CD14-positive monocyte (primary cell): Measurements from ENCODE around the gene EML4. TPM values are rescaled to one million over a fixed set of nuclear protein-coding genes. Genes with fewer than 3 reads are reported as not detected.
A peak's percentile ranks its signal among the peaks of the same experiment; 100 is the strongest.

ENCODE experiments used
- DNase-seq, 3 donors: peaks; one replicate each; pipeline ENCODE4 v3.0.0-alpha.2; 2011 to 2022
- H2AFZ ChIP-seq: 2 replicates; pipeline ENCODE4 v1.6.0; 2012; ENCODE audit warnings: mild to moderate bottlenecking, low read depth, low read length, inconsistent platforms; ENCODE audit not compliant: insufficient read depth, poor library complexity, severe bottlenecking
- H3K27ac ChIP-seq, 2 donors: 1 replicate in 1 of 2; 2 replicates in 1 of 2; pipeline ENCODE4 v1.5.1; 2012 to 2013; ENCODE audit warnings: low read length in 2 of 2, control low read depth in 1 of 2, inconsistent platforms in 1 of 2, low read depth in 1 of 2, mild to moderate bottlenecking in 1 of 2
- H3K27me3 ChIP-seq, 2 donors: one replicate each; pipeline versions ENCODE4 v1.6.0 to v1.6.1; 2011 to 2013; ENCODE audit warnings: low read length in 2 of 2; ENCODE audit not compliant: control insufficient read depth in 2 of 2, insufficient read depth in 2 of 2
- H3K36me3 ChIP-seq, 2 donors: replicated peaks in 1 of 2; 1 replicate in 1 of 2; 2 replicates in 1 of 2; pipeline versions ENCODE4 v1.5.1 to v1.6.1; 2012 to 2013; ENCODE audit warnings: low read length in 2 of 2, control low read depth in 1 of 2, inconsistent platforms in 1 of 2, mild to moderate bottlenecking in 1 of 2; ENCODE audit not compliant: insufficient read depth in 2 of 2, control insufficient read depth in 1 of 2
- H3K4me1 ChIP-seq, 2 donors: 1 replicate in 1 of 2; 2 replicates in 1 of 2; pipeline versions ENCODE4 v1.5.1 to v1.6.1; 2012 to 2013; ENCODE audit warnings: low read length in 2 of 2, control low read depth in 1 of 2, inconsistent platforms in 1 of 2, mild to moderate bottlenecking in 1 of 2, moderate library complexity in 1 of 2; ENCODE audit not compliant: insufficient read depth in 2 of 2, control insufficient read depth in 1 of 2
- H3K4me2 ChIP-seq: replicated peaks from 2 replicates; pipeline ENCODE3; 2012; ENCODE audit warnings: low read length, moderate library complexity, mild to moderate bottlenecking; ENCODE audit not compliant: poor library complexity, severe bottlenecking; ENCODE audit errors: extremely low read depth
- H3K4me3 ChIP-seq, 3 experiments: fragments of 200-600 bp in 1 of 3; sonication (generic) in 1 of 3; replicated peaks in 1 of 3; 1 replicate in 2 of 3; 2 replicates in 1 of 3; pipeline ENCODE4 v1.5.1; 2011 to 2013; ENCODE audit warnings: low read length in 3 of 3, mild to moderate bottlenecking in 3 of 3, control low read depth in 2 of 3, low read depth in 2 of 3, inconsistent platforms in 1 of 3, moderate library complexity in 1 of 3
- H3K79me2 ChIP-seq: 2 replicates; pipeline ENCODE4 v1.6.0; 2012; ENCODE audit warnings: mild to moderate bottlenecking, control low read depth, inconsistent platforms, low read length, moderate library complexity; ENCODE audit not compliant: insufficient read depth
- H3K9ac ChIP-seq: 2 replicates; pipeline ENCODE4 v1.6.0; 2017; ENCODE audit warnings: low read length, mild to moderate bottlenecking; ENCODE audit not compliant: insufficient read depth, poor library complexity, severe bottlenecking
- H3K9me3 ChIP-seq, 2 donors: replicated peaks in 1 of 2; 1 replicate in 1 of 2; 2 replicates in 1 of 2; pipeline versions ENCODE4 v1.5.1 to v1.6.1; 2012 to 2013; ENCODE audit warnings: low read length in 2 of 2, control low read depth in 1 of 2; ENCODE audit not compliant: control insufficient read depth in 1 of 2, insufficient read depth in 1 of 2
- H4K20me1 ChIP-seq: 2 replicates; pipeline ENCODE4 v1.6.0; 2012; ENCODE audit warnings: mild to moderate bottlenecking, low read length, control low read depth, moderate library complexity; ENCODE audit not compliant: insufficient read depth
- H3K27ac Mint-ChIP-seq, 7 donors: one replicate each; pipeline ENCODE4 v1.8.0; 2020; ENCODE audit warnings: mild to moderate bottlenecking in 7 of 7, mixed read lengths in 7 of 7, moderate library complexity in 6 of 7, inconsistent platforms in 2 of 7
- H3K27me3 Mint-ChIP-seq, 3 donors: one replicate each; pipeline ENCODE4 v1.8.0; 2021 to 2022; ENCODE audit warnings: low read depth in 3 of 3, mild to moderate bottlenecking in 3 of 3, mixed read lengths in 3 of 3, moderate library complexity in 3 of 3, inconsistent platforms in 1 of 3
- H3K36me3 Mint-ChIP-seq, 2 donors: one replicate each; pipeline ENCODE4 v1.8.0; 2020; ENCODE audit warnings: mixed read lengths in 2 of 2, inconsistent platforms in 1 of 2, mild to moderate bottlenecking in 1 of 2
- H3K4me1 Mint-ChIP-seq: one replicate; pipeline ENCODE4 v1.8.0; 2020; ENCODE audit warnings: mild to moderate bottlenecking, mixed read lengths
- H3K4me3 Mint-ChIP-seq, 2 donors: one replicate each; pipeline ENCODE4 v1.8.0; 2020; ENCODE audit warnings: mild to moderate bottlenecking in 2 of 2, mixed read lengths in 2 of 2, moderate library complexity in 1 of 2
- H3K9me3 Mint-ChIP-seq, 7 donors: one replicate each; pipeline ENCODE4 v1.8.0; 2020 to 2022; ENCODE audit warnings: mixed read lengths in 7 of 7, mild to moderate bottlenecking in 6 of 7, moderate library complexity in 6 of 7, inconsistent platforms in 2 of 7
- CTCF ChIP-seq: fragments of 200-600 bp; IDR thresholded peaks from one replicate; pipeline ENCODE4 v1.8.0; 2022; ENCODE audit warnings: antibody characterized with exemption, mild to moderate bottlenecking
- WGBS: methylation state at CpG from one replicate; pipeline ENCODE4 v1.1.5; 2013; ENCODE audit warnings: missing lambda C conversion rate; ENCODE audit not compliant: insufficient coverage; 5-methylcytosine and 5-hydroxymethylcytosine counted together
- intact Hi-C, 2 donors: fragments of 100-400 bp; cut with micrococcal nuclease; formaldehyde crosslinking; loops; one replicate each; pipeline versions ENCODE4 v1.15.0 to v1.15.1; 2023
- polyA plus RNA-seq, 3 donors: library from polyadenylated mRNA; depleted of rRNA in 1 of 3; unstranded in 2 of 3; stranded (reverse) in 1 of 3; fragments of 300-500 nt in 2 of 3; fragments of >200 nt in 1 of 3; fragmentation: Illumina TruSeq in 2 of 3; gene quantifications; 1 replicate in 2 of 3; 2 replicates in 1 of 3; pipeline ENCODE4 v1.2.3, GENCODE V29; 2012 to 2021

Gene EML4
- polyA plus RNA-seq, 3 donors: 11.5 to 24.3 (median 15.0) TPM

GRCh38 chr2:42216694-42217093, 47.5 kb downstream of the EML4 start:
- no peak overlapping the region for H2AFZ ChIP-seq
- no peak for TF ChIP-seq CTCF
- peaks cover 0 to 2% of the 10 kb centered on the region in 2 donors for H3K36me3 ChIP-seq
- peaks cover 18 to 32% of the 10 kb centered on the region in 2 donors for H3K4me1 ChIP-seq
- Mint-ChIP-seq H3K36me3 (peaks cover 6 to 21% of the 10 kb centered on the region in 2 donors), H3K27me3 (peaks cover 0 to 1% (median 0%) of the 10 kb centered on the region in 3 donors), H3K27ac (peak overlapping the region; percentile 16 to 87 (median 61)), H3K9me3 (peaks cover 0 to 3% (median 0%) of the 10 kb centered on the region in 7 donors), H3K4me1 (peaks cover 29% of the 10 kb centered on the region), H3K4me3 (peak overlapping the region in 1 of 2 donors; percentile 21)
- H3K79me2 ChIP-seq: peaks cover 72% of the 10 kb centered on the region
- DNase-seq: peak; percentile 48 to 67 (median 62)
- no peaks in the 10 kb centered on the region for H3K27me3 ChIP-seq
- intact Hi-C loops: no loop called here
- H4K20me1 ChIP-seq: peaks cover 46% of the 10 kb centered on the region
- no peaks in the 10 kb centered on the region for H3K9me3 ChIP-seq
- H3K27ac ChIP-seq: peak overlapping the region; percentile 27 to 55
- H3K9ac ChIP-seq: no peak overlapping the region
- H3K4me2 ChIP-seq: no peak overlapping the region
- peak overlapping the region in 1 of 3 experiments; percentile 2 for H3K4me3 ChIP-seq

- H3K27ac ChIP-seq: peak overlapping the region in 1 of 2 donors; percentile 55
- H3K9me3 ChIP-seq: no peaks in the 10 kb centered on the region
- H3K4me1 ChIP-seq: peaks cover 18 to 32% of the 10 kb centered on the region in 2 donors
- Mint-ChIP-seq H3K9me3 (peaks cover 0 to 5% (median 0%) of the 10 kb centered on the region in 7 donors), H3K4me3 (no peak overlapping the region), H3K27ac (peak overlapping the region in 5 of 7 donors; percentile 32 to 72 (median 49)), H3K4me1 (peaks cover 29% of the 10 kb centered on the region), H3K27me3 (peaks cover 0 to 1% (median 0%) of the 10 kb centered on the region in 3 donors), H3K36me3 (peaks cover 7 to 23% of the 10 kb centered on the region in 2 donors)
- no peak for TF ChIP-seq CTCF
- H3K27me3 ChIP-seq: no peaks in the 10 kb centered on the region
- WGBS: 80% methylated on average over 1 of the region's 3 CpGs
- no peak overlapping the region for H3K4me2 ChIP-seq
- no peak overlapping the region for H3K9ac ChIP-seq
- no peak for DNase-seq
- peaks cover 72% of the 10 kb centered on the region for H3K79me2 ChIP-seq
- H2AFZ ChIP-seq: no peak overlapping the region
- H3K36me3 ChIP-seq: peaks cover 0 to 3% of the 10 kb centered on the region in 2 donors
- H4K20me1 ChIP-seq: peaks cover 46% of the 10 kb centered on the region
- intact Hi-C loops: no loop called here
- H3K4me3 ChIP-seq: no peak overlapping the region
These were observed 48.2 kb downstream of the EML4 start for GRCh38 chr2:42217307-42217706.
